Stimulated activated CD4-positive, alpha-beta T cell treated with anti-CD3 and anti-CD28 coated beads, Interleukin-2, amount 100 ng/mL, for 48 hours (primary cell): ENCODE results near the gene HLTF.
"Not testable (repeated sequence)": the region's sequence is repeated elsewhere in the genome, so short reads cannot be mapped to it uniquely, and the experiment has no call there.

ENCODE experiments used
- DNase-seq, 2 donors: peaks; one replicate each; pipeline ENCODE4 v3.0.0-alpha.2; 2020

HLTF gene

GRCh38 chr3:149015393-149015792, 70.9 kb downstream of the HLTF start:
- DNase-seq, result no peak

GRCh38 chr3:149013726-149014125, 72.6 kb downstream of the HLTF start:
- DNase-seq, result no peak

- no peak for DNase-seq
Measured at GRCh38 chr3:149011676-149012075, 74.7 kb downstream of the HLTF start.

- DNase-seq, result no peak
Measured at GRCh38 chr3:149010966-149011365, 75.4 kb downstream of the HLTF start.

GRCh38 chr3:149010504-149010951, 75.8 kb downstream of the HLTF start:
- no peak for DNase-seq

GRCh38 chr3:149009732-149010131, 76.6 kb downstream of the HLTF start:
- no peak for DNase-seq

GRCh38 chr3:149007567-149008257, 78.6 kb downstream of the HLTF start:
- no peak for DNase-seq

GRCh38 chr3:149005416-149005815, 80.9 kb downstream of the HLTF start:
- no peak for DNase-seq

GRCh38 chr3:149004622-149005021, 81.7 kb downstream of the HLTF start:
- no peak for DNase-seq

GRCh38 chr3:149003653-149004305, 82.6 kb downstream of the HLTF start:
- DNase-seq, result no peak

GRCh38 chr3:149001727-149002126, 84.6 kb downstream of the HLTF start:
- no peak for DNase-seq

GRCh38 chr3:149000206-149000745, 86.1 kb downstream of the HLTF start:
- DNase-seq, result no peak

GRCh38 chr3:148999806-149000205, 86.5 kb downstream of the HLTF start:
- DNase-seq, result no peak

- DNase-seq, result no peak
Measured at GRCh38 chr3:148998715-148999423, 87.5 kb downstream of the HLTF start.

GRCh38 chr3:148998297-148998696, 88.0 kb downstream of the HLTF start:
- no peak for DNase-seq

GRCh38 chr3:148997623-148998022, 88.7 kb downstream of the HLTF start:
- DNase-seq, result no peak

- no peak for DNase-seq
Measured at GRCh38 chr3:148992635-148993255, 93.6 kb downstream of the HLTF start.

GRCh38 chr3:148992027-148992634, 94.2 kb downstream of the HLTF start:
- DNase-seq, result no peak

GRCh38 chr3:148991219-148992026, 94.9 kb downstream of the HLTF start, which contains the start of gene GYG1:
GYG1 (plus strand) TSS chr3:148991540; CDS start chr3:148991641, 101 bp downstream.
- peak; percentile 55 to 66 for DNase-seq

GRCh38 chr3:148990236-148990635, 96.1 kb downstream of the HLTF start:
- no peak for DNase-seq

GRCh38 chr3:148987551-148987950, 98.8 kb downstream of the HLTF start:
- DNase-seq, result not testable (repeated sequence)

GRCh38 chr3:148981273-148981672, 105.1 kb downstream of the HLTF start:
- no peak for DNase-seq
